ENCODE measurements around the gene TPST2. TPM values are rescaled to one million over a fixed set of nuclear protein-coding genes. Genes with fewer than 3 reads are reported as not detected.

The TPST2 gene
- total RNA-seq, 1 donor from 2014 or later = 11.0 TPM

- no peak for DNase-seq
- no peaks in the 10 kb centered on the region for H3K27me3 Mint-ChIP-seq
- H3K4me3 Mint-ChIP-seq = no peak overlapping the region
- H3K9me3 Mint-ChIP-seq = no peaks in the 10 kb centered on the region
- peaks cover 4% of the 10 kb centered on the region for H3K4me1 Mint-ChIP-seq
- no peak for ATAC-seq (ENCODE audit: low read depth)
- peaks cover 4% of the 10 kb centered on the region for H3K36me3 Mint-ChIP-seq (ENCODE audit: low read depth)
- no peak for TF ChIP-seq CTCF (IDR thresholded peaks at IDR 0.05)
- intact Hi-C loops (cut with micrococcal nuclease) = no loop called here
- POLR2A ChIA-PET = no interaction called here
- CTCF ChIA-PET = no interaction called here
- H3K27ac Mint-ChIP-seq = no peak overlapping the region
These were observed 25.3 kb downstream of the TPST2 start for GRCh38 chr22:26564672-26565071.

GRCh38 chr22:26564181-26564580 is 25.8 kb downstream of the TPST2 start:
- ChIA-PET POLR2A (no interaction called here), CTCF (no interaction called here)
- peaks cover 4% of the 10 kb centered on the region for H3K36me3 Mint-ChIP-seq (ENCODE audit: low read depth)
- DNase-seq (no peak), ATAC-seq (ENCODE audit: low read depth) (no peak)
- no peak for TF ChIP-seq CTCF (IDR thresholded peaks at IDR 0.05)
- no peak overlapping the region for H3K4me3 Mint-ChIP-seq
- peaks cover 4% of the 10 kb centered on the region for H3K4me1 Mint-ChIP-seq
- H3K9me3 Mint-ChIP-seq = no peaks in the 10 kb centered on the region
- H3K27me3 Mint-ChIP-seq = no peaks in the 10 kb centered on the region
- H3K27ac Mint-ChIP-seq = no peak overlapping the region
- intact Hi-C loops (cut with micrococcal nuclease) = no loop called here

GRCh38 chr22:26563022-26563421 is 26.9 kb downstream of the TPST2 start:
- DNase-seq = no peak
- no peak for ATAC-seq (ENCODE audit: low read depth)
- Mint-ChIP-seq H3K27ac (no peak overlapping the region), H3K4me3 (no peak overlapping the region), H3K9me3 (no peaks in the 10 kb centered on the region), H3K36me3 (ENCODE audit: low read depth) (peaks cover 4% of the 10 kb centered on the region), H3K27me3 (no peaks in the 10 kb centered on the region), H3K4me1 (peaks cover 4% of the 10 kb centered on the region)
- ChIA-PET POLR2A (interaction anchor here (0.7 kb wide), 1 partner anchor 64 kb away, joined by 4 read pairs; no protein-coding TSS in a partner anchor), CTCF (no interaction called here)
- TF ChIP-seq CTCF (IDR thresholded peaks at IDR 0.05) = no peak
- intact Hi-C loops (cut with micrococcal nuclease) = no loop called here

- ChIA-PET POLR2A (interaction anchor here (0.6 kb wide), 1 partner anchor 29 kb away, joined by 12 read pairs; no protein-coding TSS in a partner anchor), CTCF (no interaction called here)
- TF ChIP-seq CTCF (IDR thresholded peaks at IDR 0.05) = no peak
- H3K27ac Mint-ChIP-seq = no peak overlapping the region
- no peaks in the 10 kb centered on the region for H3K27me3 Mint-ChIP-seq
- no peaks in the 10 kb centered on the region for H3K9me3 Mint-ChIP-seq
- intact Hi-C loops (cut with micrococcal nuclease) = no loop called here
- peaks cover 6% of the 10 kb centered on the region for H3K36me3 Mint-ChIP-seq (ENCODE audit: low read depth)
- H3K4me3 Mint-ChIP-seq = no peak overlapping the region
- DNase-seq (no peak), ATAC-seq (ENCODE audit: low read depth) (no peak)
- H3K4me1 Mint-ChIP-seq = peaks cover 4% of the 10 kb centered on the region
These were observed 28.0 kb downstream of the TPST2 start for GRCh38 chr22:26561756-26562417.

GRCh38 chr22:26559961-26560575 is 29.9 kb downstream of the TPST2 start:
- no peak for TF ChIP-seq CTCF (IDR thresholded peaks at IDR 0.05)
- ChIA-PET POLR2A (no interaction called here), CTCF (no interaction called here)
- H3K4me1 Mint-ChIP-seq = no peaks in the 10 kb centered on the region
- H3K36me3 Mint-ChIP-seq (ENCODE audit: low read depth) = peaks cover 6% of the 10 kb centered on the region
- no peak overlapping the region for H3K27ac Mint-ChIP-seq
- DNase-seq (no peak), ATAC-seq (ENCODE audit: low read depth) (no peak)
- no peak overlapping the region for H3K4me3 Mint-ChIP-seq
- intact Hi-C loops (cut with micrococcal nuclease) = no loop called here
- H3K9me3 Mint-ChIP-seq = no peaks in the 10 kb centered on the region
- H3K27me3 Mint-ChIP-seq = no peaks in the 10 kb centered on the region
